HS-5 (cell line): Measurements from ENCODE around the gene TOLLIP.
"Not testable (repeated sequence)": the region's sequence is repeated elsewhere in the genome, so short reads cannot be mapped to it uniquely, and the experiment has no call there.

Experiments
- DNase-seq: peaks from one replicate; pipeline ENCODE4 v3.0.0-alpha.2; 2012; ENCODE audit warnings: low read depth

TOLLIP gene

DNA sequence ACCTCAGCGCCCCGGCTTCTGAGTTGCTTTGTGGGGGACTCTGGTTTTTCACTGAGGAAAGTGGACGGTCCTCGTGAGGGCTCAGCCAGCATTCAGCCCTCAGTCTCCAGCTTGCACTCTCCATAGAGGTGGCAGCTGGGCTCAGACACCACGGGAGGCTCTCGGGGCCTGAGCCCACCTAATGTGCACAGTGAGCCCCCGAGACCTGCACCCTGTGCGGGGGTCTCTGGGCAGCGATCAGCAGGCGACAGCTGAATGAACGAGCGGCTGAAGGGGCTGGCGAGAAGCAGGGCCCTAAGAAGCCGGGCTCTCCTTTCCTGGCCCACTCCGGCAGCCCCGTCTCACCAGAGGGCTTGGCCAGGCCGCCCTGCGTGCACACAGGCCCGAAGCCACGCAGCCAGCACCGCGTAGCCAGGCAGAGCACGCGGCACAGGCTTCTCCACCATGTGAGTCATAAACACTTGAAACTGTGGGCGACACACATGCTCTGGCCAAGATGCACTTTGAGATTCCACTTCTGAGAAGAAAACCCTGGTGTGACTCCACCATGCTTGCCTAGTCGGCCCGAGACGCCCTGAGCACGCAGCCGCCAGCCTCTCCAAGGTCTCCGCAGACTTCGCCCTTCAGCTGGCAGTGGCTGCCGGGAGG is 28.0 kb downstream of the TOLLIP start:
- DNase-seq: no peak

DNA sequence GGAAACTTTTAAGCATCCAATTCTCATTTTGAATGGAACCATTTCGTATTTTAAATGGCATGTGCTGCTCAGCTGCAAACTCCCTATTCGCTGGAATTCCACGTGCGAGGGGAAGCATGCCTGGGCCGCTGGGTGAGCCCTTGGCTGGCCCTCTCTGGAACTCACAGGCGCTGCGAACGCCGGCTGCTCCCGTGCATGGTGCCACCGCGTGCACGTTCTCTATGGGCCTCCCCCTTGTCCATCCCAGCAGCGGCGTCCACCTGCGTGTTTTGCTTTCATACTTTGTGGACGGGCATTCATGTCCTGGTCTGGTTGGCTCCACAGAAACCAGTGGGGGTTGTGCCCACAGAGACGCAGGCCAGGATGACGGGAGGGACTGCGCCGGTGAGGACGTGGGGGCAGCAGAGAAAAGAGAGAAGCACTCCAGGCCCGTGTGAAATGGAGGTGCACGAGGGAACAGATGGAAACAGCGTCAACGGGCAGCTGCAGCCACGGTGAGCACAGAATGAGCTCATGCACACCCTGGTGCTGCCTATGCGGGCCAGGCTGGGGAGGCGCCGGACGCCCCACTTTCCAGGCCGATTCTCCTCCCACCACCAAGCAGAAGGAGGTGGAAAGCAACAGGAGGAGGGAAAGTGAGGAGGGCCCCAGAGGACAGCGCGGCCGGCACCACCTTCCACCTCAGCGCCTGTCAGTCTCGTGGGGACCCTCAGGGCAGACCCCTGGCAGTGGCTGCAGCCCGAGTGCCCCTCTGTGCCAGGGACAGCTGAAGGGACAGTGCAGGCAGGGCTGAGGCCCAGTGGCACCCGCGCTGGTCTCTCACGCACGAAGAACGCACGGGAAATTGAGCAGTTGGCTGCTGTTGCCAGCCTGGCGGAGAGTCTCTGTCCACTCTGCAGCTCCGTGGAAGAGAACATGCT is 29.1 kb downstream of the TOLLIP start:
- no peak for DNase-seq

DNA sequence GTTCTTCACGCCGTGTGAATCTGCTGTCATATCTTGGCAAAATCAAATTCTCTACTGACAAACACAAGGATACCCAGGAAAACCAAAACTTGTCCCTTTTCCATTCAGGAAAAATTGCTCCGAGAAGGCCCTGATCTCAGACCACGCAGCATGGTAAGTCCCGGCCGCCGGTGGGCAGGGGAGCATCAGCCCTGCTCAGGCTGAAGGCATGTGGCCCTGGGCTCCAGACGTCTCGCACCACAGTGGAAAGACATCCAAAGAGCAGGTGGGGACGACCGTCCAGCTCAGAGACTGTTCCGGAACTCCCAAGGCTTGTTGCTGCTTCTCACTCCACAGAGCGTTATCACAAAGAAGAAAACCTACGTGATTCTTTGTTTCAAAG is 29.8 kb downstream of the TOLLIP start:
- DNase-seq: no peak

DNA sequence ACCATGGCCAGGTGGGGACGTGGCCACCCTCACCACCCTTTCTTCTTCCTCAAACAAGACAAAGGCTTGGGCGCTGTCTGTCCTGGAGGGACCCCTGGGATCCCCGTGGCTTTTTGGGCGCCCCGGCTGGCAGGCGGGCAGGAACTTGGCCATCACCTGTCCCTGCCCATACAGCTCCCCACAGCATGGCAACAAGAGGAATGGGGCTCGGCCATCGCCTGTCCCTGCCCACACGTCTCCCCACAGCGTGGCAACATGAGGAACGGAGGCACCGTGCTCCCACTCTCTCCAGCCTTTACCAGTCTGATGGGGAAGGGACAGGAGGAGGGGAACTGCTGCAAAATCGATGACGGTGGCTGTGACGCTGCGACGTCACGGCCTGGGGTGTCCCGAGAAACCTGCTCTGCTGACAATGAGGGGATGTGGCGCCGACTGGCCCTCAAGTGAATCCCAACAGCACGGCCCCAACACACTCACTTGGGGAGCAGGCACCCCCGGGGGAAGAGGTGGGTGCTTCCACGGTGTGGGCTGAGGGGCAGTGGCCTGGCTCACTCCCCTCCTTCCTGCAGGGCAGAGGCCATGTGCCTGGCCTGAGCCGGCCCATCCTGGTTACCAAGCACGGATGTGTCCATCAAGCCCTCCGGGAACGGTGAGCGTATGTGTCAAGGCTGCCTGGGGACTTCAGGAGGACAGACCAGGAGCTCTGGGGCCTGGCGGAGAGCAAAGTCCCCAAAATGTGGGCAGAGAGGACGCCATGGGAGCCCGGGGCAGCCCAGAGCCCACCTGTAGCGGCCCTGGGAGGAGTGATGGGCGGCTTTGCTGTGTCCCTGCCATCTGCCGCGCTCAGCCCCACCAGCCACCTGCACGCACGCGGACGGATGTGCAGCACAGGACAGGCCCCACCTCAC is 30.4 kb downstream of the TOLLIP start:
- no peak for DNase-seq

DNA sequence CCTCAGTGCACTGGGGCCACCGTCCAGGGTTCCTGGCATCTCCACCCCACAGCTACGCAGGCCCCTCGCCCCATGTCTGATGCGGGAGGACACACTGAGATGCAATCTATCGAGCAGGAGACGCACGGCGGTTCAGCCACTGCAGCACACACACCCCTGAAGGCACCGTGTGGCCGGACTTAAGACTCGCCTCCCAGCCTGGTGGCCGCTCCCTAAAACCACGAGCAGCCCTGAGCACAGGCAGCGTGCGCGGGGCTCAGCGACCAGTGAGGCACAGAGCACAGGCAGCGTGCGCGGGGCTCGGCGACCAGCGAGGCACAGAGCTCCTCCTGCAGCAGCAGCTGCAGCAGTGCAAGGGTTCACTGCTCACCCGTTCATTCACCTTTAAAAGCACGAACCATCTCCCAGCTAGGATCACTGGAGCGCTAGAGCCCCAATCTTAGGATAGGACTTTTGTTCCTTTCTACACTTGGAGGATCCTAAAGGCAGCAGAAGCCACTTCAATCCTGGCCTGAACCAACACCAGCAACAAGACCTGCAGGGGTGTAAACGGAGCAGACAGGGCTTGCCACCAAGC is 31.4 kb downstream of the TOLLIP start:
- no peak for DNase-seq

DNA sequence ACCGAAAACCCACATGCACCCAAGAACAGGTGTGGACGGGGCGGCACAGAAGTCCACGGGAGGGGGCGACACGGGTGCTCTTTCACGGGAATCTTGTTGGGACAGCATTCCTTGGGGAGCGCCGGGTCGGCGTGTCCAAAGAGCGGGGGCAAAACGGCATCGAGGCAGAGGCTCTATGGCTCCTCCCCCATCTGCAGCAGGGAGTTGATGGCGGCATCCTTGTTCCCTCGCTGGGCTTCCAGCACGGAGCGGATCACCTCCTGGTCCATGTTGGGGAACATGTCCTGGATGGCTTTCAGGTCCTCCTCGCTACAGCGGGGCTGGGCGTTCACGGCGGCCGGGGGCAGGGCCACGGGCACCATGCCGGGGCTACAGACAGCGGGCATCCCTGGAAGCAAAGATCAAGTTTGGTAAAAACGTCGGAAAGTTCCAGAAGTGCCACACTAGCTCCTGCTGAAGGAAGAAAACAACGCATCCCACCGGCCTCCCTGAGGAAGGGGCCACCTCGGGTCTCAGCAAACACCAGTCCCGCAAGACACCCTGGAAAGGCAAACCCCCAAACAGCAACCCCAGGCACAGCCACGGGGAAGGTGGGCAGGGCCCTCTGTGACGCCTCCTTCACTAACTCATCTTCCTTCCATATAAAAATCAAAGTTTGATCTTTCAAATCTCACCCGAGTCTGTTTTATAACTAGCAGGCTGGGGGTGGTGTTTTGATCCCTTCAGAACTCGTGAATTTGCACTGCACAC is 32.4 kb downstream of the TOLLIP start:
- no peak for DNase-seq

DNA sequence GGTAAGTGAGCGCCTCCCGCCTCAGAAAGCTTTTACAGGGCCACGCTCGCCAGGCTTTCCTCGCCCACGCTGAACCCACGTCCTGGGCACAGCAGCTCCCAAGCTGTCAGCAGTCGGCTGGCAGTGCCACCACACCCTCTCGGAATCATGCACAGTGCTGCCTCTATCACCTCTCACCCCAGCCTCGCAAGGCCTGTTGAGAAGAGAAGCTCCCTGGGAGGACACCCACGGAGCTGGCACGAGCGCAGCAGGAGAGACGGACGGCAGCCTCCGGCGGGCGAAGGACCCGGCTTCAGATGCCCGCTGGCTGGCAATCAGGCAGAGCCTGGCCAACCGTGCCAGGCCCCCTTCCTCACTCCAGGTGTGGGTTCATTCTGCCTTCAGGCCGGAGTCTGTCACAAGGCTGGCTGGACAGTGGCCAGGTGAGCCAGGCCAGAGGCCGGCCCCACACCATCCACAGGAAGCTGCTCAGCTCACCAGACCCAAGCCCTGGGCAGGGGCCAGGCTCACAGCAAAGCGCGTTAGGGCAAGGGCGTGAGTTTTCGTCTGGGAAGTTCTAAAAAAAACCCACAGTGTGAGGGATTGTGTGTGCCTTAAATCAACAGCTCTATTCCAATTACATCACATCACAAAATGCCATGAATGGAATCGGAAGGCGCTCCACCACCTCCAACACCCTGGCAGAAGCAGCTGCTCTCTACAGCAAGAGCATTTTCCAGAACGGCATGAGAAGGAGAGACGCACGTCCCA is 33.2 kb downstream of the TOLLIP start:
- DNase-seq: no peak

DNA sequence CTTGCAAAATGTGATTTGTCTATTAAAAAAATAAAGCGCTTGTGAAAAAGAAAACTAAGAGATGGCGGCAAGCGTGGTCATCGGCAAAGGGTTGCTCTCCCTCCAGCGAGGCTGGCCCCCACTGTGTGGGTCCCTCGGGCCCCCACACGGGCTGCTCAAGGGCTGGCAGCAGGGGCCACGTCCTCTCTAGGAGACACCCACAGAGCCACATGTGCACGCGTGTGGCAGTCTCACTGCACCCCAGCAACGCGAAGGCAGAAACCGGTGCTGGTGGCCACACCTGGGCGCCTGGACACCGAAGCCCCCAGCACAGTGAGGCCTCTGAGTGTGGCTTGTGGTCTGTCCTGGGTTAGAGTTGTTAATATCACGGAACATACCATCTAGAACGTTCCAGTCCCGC is 34.4 kb downstream of the TOLLIP start:
- DNase-seq: no peak

DNA sequence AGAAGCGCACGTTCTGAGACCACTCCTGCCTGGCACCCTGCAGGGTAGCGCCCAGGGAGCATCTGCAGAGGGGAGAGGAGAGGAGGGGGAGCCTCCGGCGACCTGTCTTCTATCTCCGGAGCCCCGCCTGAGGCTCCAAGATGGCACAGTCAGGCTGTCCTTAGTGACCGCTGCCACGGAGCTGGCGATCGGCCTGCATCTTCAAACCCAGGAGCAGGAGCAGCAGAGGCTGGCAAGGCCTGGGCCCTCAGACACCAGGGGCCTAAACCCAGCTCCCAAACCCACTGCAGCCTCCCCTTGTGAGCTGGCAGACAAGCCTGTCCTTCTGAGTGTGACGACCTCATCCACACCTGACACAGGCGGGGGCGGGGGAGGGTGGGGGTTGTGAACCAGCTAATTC is 34.9 kb downstream of the TOLLIP start:
- DNase-seq: no peak

DNA sequence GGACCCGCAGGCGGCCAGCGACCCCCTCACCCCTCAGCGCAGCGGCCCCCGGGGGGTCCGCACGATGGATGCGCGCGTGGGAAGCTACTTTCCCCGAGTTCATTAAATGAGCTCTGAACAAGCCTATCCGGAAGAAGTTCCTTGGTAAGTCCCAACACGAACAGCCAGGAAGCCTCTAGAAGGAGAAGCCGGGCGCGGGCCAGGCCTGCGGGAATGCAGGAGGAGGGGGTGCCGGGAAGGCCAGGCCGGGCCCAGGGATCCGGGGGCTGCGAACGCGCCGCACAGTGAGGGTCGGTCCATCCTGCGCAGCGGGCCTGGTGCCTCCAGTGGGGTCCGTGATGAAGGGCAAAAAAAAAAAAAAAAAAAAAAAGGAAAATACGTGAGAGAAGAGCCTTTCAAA is 36.9 kb downstream of the TOLLIP start:
- no peak for DNase-seq

DNA sequence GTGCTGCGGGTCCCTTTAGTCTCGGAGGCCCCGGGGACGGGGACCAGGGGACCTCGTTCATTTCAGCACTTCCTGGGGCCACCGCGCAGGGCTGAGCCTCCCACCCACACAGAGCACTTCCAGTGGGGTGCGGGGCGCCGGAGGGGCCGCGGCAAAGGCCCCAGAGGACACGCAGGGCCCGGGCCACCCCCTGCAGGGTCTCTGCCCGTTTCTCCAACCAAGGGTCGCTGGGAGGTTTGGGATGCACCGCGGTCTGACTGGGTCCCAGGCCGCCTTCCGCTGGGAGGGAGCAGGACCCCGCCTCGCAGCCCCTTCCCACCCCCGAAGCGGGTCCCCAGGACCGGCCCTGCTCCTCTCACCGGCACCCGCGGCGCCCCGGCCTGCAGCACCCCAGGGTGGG is 37.5 kb downstream of the TOLLIP start:
- no peak for DNase-seq

DNA sequence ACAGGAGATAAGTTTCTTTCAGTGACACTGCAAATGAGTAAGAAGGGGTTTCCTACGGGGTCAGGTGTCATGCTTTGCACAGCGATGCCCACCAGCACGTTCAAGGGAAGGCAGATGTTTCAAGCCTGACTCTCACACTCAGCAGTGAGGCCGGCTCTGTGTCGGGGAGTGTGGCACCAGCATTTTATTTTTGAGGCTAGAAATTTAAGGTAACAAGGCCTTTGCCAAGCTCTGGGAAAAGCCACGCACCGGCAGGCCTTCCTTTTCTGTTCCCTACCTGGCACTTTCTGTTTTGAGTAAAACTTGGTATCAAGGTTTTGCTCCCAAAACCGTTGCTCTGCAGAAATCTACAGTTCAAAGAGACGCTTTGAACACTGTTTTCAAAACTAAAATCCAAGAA is 38.0 kb downstream of the TOLLIP start:
- DNase-seq: no peak

DNA sequence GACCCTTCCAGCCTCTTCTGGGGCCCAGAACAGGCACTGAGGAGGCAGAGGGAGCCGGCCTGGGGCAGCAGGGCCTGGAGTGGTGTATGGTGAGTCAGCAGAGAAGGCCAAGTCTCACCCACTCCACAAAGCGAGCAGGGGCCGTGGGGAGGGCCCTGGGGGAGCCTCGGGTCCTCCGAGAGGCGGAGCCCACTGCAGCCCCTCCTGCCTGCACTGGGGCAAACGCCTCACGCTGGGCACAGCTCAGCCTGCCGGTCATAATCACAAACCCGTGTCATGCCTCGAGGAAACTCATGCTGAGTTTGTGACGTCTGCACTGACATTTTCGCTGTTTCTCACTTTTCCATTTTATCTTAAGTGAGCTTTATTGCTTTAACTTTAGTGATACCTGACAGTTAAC is 38.4 kb downstream of the TOLLIP start:
- no peak for DNase-seq

DNA sequence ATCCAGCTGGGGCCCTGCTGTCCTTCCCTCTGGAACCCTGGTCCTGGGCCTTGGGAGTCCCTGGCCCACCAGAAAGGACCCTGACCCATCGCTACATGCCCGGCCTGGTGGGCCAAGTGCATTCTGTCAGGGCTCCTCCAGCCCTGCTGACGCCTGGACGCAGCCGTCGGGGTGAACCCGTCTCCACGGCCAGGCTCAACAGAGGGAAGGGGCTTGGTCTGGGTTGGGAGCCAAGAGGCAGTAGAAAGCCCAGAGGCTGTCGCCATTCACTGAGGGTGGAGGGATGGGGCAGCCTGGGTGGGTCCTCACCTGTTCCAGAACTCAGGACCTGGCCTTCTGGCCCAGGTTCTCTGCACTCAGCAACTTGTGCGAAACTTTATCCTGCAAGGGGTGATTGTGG is 39.0 kb downstream of the TOLLIP start:
- no peak for DNase-seq

DNA sequence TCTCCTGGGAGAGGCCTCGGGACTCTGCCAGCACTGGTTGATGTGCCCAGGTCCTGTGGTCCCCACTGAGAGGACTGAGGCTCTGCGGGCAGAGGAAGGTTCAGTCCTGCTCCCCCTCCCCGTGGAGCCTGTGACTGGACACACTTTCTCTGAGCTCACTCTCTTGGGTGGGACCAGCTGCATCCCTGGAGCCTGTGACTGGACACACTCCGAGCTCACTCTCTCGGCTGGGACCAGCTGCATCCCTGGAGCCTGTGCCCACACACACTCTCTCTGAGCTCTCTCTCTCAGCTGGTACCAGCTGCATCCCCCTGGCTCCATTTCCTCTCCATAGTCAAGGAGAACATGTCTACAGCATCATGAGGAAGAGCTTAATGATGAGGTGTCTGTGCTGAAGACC is 39.5 kb downstream of the TOLLIP start:
- DNase-seq: no peak

DNA sequence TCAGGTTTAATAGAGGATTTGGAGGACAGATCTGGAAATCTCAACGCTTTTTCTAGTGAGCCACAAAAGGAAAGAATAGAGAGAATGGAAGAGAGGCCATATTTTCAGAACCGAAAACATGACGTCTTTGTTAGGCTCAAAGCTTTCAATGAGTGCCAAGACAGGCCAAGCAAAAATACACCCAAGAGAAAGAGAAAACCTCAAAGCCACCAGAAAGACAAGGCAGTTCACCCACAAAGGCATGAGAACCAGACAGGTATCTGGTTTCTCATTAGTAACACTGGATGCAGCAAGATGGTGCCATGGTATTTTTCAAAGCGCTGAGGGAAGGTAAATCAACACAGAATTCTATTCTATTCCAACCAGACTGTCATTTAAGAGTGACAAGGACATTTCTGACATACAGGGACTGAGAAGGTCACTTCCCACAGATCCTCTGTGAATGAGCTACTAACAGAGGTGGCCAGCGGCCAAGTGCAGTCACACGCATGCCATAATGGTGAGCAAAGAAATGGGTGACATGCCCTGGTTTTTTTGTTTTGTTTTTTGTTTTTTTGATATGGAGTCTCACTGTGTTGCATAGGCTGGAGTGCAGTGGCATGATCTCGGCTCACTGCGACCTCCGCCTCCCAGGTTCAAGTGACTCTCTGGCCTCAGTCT is 41.9 kb downstream of the TOLLIP start:
- DNase-seq: no peak

DNA sequence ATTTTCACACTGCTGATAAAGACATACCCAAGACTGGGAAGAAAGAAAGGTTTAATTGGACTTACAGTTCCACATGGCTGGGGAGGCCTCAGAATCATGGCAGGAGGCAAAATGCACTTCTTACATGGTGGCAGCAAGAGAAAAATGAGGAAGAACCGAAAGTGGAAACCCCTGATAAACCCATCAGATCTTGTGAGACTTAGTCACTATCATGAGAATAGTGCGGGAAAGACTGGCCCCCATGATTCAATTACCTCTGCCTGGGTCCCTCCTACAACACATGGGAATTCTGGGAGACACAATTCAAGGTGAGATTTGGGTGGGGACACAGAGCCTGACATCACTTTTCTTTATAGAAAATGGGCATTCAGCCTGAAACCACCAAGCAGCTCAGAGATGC is 42.5 kb downstream of the TOLLIP start:
- not testable (repeated sequence) for DNase-seq

DNA sequence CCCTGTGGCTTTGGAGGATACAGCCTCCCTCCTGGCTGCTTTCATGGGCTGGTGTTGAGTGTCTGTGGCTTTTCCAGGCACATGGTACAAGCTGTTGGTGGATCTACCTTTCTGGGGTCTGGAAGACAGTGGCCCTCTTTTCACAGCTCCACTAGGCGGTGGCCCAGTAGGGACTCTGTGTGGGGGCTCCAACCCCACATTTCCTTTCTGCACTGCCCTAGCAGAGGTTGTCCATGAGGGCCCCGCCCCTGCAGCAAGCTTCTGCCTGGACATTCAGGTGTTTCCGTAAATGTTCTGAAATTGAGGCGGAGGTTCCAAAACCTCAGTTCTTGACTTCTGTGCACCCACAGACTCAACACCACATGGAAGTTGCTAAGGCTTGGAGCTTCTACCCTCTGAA is 44.0 kb downstream of the TOLLIP start:
- not testable (repeated sequence) for DNase-seq

DNA sequence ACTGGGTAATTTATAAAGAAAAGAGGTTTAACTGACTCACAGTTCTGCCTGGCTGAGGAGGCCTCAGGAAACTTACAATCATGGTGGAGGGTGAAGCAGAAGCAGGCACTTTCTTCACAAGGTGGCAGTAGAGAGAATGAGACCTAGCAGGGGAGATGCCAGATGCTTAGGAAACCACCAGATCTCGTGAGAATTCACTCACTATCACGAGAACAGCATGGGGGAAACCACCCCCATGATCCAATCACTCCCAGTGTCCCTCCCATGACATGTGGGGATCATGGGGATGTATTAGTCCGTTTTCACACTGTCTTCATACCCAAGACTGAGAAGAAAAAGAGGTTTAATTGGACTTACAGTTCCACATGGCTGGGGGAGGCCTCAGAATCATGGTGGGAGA is 45.0 kb downstream of the TOLLIP start:
- peak; percentile 23 for DNase-seq

DNA sequence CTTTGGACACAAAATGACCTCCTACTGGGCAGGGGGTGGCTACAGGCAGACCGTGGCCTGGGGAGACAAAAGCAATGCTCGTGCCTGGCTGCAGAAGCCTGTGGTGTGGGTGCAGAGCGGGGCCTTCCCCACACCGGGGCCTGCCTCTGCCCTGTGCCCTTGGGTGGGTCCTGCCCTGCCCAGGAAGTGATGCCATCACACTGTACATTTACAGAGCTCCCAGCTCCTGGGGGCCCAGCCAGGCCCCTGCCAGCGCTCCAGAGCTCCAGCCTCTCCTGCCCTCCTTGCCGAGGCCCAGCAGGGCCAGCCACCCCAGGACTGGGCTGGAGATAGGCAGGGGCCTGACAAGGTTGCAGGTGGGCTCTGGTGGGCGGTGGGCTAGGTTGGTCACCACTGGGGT is 46.4 kb downstream of the TOLLIP start:
- no peak for DNase-seq
